GM19397 (cell line): ENCODE measurements around the gene ORC2.

Experiments used
- ATAC-seq: cut with Tn5 transposase; IDR thresholded peaks from one replicate; pipeline ENCODE4 v1.9.1; 2021; ENCODE audit warnings: mild to moderate bottlenecking, moderate library complexity; ENCODE audit not compliant: unreplicated experiment

Gene ORC2

DNA sequence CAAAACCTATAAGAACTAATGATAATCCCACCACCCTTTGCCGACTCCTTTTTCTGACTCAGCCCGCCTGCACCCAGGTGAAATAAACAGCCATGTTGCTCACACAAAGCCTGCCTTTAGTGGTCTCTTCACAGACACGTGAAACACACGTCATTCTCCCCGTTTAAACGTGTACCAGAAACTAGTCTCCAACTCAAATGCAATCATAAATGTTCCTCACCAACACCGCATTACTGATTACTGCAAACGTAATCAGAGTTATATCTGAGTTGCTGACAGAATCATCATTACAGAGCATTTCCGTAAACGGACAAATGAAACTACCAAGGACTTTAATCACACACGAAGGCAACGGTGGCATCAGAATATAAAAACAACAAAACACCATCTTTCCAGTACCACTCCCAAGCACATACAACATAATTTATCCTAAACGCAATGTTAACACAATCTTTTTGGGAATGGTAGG lies 100.9 kb downstream of the ORC2 start:
- no peak for ATAC-seq

DNA sequence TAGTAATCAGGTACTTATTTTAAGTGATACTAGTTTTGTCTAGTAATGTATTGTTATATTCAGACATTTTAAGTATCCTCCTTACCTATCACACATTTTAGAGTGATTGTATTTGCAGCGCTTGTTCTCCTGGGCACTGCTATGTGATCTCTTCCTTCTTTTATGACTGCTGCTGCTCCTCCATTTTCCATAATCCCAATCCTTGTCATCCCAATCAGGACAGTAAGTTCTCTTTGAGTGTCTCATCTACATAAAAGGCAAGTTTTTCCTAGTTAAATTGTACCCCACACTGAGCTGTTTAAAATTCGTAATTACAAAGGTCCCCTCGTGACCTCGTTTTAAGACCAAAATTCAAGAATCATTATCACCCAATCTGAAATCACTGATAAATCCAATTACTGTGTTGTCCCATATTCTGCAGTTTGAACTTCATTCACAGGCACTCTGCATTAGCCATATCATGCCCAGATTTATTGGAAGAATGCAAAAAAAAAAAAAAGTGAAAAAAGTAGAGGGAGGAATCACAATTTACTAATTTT lies 101.8 kb downstream of the ORC2 start:
- ATAC-seq: no peak

DNA sequence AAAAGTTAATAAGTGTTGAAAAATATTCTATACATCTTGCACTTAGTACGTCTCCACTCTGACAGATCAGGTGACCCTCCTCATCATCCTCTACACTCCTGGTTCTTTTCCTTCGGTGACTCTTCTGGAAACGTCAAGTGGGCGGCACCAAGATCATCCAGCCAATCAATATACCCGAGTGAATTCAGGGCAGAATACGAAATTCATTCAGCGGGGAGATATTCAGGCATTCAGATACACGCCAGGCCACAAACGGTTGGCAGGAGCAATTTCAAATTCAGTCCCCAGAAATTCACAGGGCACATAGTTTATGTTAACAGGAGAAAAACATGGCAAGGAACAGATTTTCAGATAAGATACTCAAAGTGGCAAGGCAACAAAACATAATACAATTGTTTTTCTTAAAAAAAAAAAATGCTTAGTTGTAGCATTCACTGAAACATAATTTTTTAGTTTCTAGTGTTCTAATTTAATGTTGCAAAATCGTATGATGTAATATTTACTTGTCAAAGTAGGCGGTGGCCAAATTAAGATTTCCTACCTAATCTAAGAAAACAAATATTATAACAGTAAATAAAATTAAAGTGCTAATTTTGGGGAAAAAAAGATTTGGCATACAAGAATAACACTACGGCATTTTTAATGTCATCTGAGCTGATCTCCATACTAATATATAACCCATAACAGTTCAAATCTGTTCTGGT lies 103.2 kb downstream of the ORC2 start:
- ATAC-seq: no peak
